ENCODE results near the gene UBTD2.
A peak's percentile ranks its signal among the peaks of the same experiment; 100 is the strongest.

UBTD2 gene

DNA sequence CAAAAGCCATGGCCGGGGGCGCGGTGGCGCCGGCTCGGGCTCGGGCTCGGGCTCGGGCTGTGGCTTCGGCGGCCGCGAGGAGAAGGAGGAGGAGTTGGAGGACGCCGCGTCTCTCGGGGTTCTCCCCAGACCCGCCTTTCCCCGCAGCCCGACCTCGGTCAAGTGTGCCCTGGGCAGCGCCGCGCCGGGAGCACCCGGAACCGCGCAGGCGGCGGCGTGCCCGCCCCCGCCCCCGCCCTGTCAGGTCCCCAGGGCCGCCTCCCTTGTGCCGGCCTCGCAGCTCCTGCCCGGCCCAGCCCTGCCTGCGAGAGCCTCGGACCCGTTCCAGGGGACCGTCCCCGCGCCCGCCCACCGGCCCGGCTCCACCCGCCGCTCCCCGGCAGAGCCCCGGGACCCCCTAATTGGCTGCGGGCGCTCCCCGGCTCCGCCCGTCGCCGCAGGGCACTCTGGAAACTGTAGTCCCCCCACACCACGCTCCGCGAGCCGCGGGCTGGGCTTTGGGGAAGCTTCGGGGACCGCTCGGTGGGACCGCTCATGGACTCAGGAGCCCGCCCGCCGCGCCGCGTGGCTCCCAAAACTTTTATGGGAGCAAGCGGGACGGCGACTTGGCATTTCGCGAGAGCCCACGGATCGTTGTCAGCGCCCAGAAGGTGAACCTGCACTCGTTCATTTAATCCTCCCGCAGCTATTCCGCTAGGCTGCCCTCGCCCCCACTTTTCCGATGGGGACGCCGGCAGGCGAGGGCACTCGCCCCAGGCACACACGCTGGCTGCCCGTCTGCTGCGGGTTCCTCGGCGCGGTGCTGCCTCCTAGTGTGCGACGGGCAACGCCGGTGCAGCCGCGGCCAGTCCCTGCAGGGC, 95.3 kb downstream of the UBTD2 start, which contains the start of gene STK10:
TSS of gene STK10 (minus strand) at position 192 of the 860 bp plus-strand sequence. CDS start at position 10, 182 bp downstream.
- peak within 1 kb of the TSS; percentile 92 for H3K4me3 ChIP-seq (ENCODE audit: low read depth, low read length)
- TF ChIP-seq, protein P1, sequence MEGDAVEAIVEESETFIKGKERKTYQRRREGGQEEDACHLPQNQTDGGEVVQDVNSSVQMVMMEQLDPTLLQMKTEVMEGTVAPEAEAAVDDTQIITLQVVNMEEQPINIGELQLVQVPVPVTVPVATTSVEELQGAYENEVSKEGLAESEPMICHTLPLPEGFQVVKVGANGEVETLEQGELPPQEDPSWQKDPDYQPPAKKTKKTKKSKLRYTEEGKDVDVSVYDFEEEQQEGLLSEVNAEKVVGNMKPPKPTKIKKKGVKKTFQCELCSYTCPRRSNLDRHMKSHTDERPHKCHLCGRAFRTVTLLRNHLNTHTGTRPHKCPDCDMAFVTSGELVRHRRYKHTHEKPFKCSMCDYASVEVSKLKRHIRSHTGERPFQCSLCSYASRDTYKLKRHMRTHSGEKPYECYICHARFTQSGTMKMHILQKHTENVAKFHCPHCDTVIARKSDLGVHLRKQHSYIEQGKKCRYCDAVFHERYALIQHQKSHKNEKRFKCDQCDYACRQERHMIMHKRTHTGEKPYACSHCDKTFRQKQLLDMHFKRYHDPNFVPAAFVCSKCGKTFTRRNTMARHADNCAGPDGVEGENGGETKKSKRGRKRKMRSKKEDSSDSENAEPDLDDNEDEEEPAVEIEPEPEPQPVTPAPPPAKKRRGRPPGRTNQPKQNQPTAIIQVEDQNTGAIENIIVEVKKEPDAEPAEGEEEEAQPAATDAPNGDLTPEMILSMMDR (IDR thresholded peaks at IDR 0.05; ENCODE audit: insufficient read depth, low read depth, low read length, missing control alignments): peak; percentile 87
- DNase-seq (ENCODE audit: low read depth): peak; percentile 96

DNA sequence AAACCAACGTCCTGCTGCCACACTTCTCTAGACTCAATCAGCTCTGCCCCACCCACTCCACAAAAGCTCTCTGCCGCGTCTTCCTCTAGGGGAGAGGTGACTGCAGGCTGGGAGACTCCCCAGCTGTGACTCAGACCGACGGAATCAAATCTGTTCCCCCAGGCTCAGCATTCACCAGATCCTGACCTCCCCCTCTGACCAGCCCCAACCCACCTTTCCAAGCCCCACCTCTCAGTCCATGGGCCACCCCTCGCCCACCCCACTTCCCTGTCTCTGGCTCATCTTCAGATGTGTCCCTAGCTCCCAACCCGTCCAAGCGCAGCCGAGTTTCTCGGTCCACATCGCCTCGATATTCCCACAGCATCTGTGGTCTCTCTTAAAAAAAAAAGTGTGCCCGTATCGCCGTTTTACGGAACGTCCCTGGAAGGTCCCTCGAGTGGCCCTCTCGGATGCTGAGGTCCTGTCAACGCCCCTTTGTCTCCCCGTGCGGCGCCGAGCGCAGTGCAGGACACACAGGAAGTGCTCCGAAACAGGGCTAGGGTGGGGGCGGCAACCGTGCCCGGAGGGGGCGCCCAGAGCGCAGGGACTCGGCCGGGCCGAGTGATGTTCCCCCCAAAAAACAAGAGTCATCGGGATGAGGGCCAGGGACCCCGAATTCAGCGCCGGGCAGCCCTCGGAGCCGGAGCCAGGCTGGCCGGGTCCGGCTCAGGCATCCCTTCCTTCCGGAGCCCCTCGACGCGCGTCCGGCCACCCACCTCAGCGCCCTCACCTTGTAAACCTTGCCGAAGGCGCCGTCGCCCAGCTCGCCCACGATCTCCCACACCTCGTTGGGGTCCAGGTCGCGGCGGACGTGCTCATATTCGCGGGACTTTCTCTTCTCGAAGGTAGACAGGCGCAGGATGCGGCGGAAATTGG, 96.2 kb downstream of the UBTD2 start:
- TF ChIP-seq, protein P1 (IDR thresholded peaks at IDR 0.05; ENCODE audit: insufficient read depth, low read depth, low read length, missing control alignments): no peak
- H3K4me3 ChIP-seq (ENCODE audit: low read depth, low read length): peak overlapping the region; percentile 92
- peak; percentile 80 for DNase-seq (ENCODE audit: low read depth)

DNA sequence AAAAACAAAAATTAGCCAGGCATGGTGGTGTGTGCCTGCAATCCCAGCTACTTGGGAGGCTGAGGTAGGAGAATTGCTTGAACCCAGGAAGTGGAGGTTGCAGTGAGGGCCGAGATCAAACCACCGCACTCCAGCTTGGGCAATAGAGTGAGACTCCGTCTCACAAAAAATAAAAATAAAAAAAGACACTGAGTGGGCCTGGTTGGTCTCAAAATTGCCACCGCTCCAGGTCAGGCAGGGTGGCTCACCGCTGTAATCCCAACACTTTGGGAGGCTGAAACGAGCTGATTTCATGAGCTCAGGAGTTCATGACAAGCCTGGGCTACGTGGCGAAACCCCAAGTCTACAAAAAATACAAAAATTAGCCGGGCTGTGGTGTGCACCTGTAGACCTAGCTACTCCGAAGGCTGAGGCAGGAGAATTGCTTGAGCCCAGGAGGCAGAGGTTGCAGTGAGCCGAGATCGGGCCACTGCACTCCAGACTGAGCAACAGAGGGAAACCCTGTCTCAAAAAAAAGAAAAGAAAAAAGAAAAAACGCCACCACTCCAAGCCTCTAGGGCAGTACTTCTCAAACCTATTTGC, 97.4 kb downstream of the UBTD2 start:
- TF ChIP-seq, protein P1 (IDR thresholded peaks at IDR 0.05; ENCODE audit: insufficient read depth, low read depth, low read length, missing control alignments): no peak
- H3K4me3 ChIP-seq (ENCODE audit: low read depth, low read length): peak overlapping the region; percentile 92
- no peak for DNase-seq (ENCODE audit: low read depth)

DNA sequence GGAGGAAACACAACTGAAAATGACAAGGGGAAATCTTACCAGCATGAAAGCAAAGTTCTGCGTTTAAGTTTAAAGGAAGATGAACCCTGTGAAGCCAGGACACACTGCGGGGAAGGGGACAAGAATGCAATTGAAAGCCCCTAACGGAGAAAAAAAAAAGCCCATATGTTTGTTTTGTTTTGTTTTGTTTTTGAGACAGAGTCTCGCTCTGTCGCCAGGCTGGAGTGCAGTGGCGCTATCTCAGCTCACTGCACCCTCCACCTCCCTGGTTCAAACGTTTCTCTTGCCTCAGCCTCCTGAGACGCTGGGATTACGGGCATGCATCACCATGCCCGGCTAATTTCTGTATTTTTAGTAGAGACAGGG, 98.5 kb downstream of the UBTD2 start:
- peak overlapping the region; percentile 92 for H3K4me3 ChIP-seq (ENCODE audit: low read depth, low read length)

DNA sequence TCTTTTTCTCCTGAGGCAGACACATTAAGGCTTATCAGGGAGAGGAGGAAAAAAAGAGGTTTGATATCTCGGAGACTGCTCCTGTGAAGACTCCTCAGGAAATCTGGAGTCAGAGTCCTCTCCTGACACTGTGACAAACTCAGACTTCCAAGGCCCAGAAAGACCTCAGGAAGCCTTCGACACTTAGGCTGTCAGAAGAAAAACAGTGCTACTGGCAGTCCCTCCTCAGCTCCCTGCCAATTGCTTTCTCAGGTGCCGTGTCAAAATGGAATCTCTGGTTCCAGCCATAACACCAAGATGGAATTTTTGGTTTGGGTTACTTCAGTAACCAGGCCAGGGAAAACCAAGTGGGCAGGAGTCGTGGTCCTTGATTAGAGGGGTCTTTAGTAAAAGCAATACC, 99.7 kb downstream of the UBTD2 start:
- no peak for DNase-seq (ENCODE audit: low read depth)
- TF ChIP-seq, protein P1 (IDR thresholded peaks at IDR 0.05; ENCODE audit: insufficient read depth, low read depth, low read length, missing control alignments): no peak
- no peak overlapping the region for H3K4me3 ChIP-seq (ENCODE audit: low read depth, low read length)

More for the DNA sequence above, 98.5 kb downstream of the UBTD2 start:
- TF ChIP-seq, protein P1 (IDR thresholded peaks at IDR 0.05; ENCODE audit: insufficient read depth, low read depth, low read length, missing control alignments): no peak
- DNase-seq (ENCODE audit: low read depth): peak; percentile 74

DNA sequence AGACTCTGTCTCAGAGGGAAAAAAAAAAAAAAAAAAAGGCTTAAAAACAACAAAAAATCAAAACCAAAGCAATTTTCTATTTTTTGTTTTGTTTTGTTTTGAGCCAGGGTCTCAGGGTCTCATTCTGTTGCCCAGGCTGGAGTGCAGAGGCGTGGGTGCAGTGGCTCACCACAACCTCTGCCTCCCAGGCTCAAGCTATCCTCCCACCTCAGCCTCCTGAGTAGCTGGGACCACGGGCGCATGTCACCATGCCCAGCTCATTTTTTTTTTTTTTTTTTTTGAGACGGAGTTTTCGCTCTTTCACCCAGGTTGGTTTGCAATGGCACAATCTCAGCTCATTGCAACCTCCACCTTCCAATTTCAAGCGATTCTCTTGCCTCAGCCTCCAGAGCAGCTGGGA, 101.3 kb downstream of the UBTD2 start:
- DNase-seq (ENCODE audit: low read depth): no peak
- no peak overlapping the region for H3K4me3 ChIP-seq (ENCODE audit: low read depth, low read length)
- TF ChIP-seq, protein P1 (IDR thresholded peaks at IDR 0.05; ENCODE audit: insufficient read depth, low read depth, low read length, missing control alignments): no peak

Data from GM12865 (cell line).